OCI-LY3 (cell line): Measurements from ENCODE around the gene TMEM121B.

Experiments
- EZH2phosphoT487 ChIP-seq: fragments of 200-600 bp; shearing (Covaris generic); IDR thresholded peaks from 2 replicates; pipeline ENCODE4 v1.6.1; 2018; ENCODE audit warnings: antibody characterized with exemption, mixed run types, low read depth
- TF ChIP-seq, protein P1 (sequence below): fragments of 200-600, 300-600 bp; sonication (generic); IDR thresholded peaks from 2 replicates; pipeline ENCODE4 v1.5.1; 2014; ENCODE audit warnings: antibody characterized with exemption, low read length, low read depth

DNA sequence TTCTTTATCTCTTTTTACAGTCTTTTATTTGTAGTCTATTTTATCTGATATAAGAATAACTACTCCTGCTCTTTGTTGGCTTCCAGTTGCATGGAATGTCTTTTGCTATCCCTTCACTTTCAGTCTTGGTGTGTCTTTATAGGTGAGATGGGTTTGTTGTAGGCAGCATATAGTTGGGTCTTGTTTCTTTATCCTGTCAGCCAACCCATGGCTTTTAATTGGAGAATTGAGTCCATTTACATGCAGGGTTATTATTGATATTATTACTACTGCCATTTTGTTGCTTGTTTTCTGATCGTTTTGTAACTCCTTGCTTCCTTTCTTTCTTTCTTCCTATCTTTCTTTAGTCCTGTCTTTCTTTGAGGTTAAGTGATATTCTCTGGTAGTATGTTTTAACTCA, 48.3 kb downstream of the TMEM121B start:
- TF ChIP-seq, protein P1, sequence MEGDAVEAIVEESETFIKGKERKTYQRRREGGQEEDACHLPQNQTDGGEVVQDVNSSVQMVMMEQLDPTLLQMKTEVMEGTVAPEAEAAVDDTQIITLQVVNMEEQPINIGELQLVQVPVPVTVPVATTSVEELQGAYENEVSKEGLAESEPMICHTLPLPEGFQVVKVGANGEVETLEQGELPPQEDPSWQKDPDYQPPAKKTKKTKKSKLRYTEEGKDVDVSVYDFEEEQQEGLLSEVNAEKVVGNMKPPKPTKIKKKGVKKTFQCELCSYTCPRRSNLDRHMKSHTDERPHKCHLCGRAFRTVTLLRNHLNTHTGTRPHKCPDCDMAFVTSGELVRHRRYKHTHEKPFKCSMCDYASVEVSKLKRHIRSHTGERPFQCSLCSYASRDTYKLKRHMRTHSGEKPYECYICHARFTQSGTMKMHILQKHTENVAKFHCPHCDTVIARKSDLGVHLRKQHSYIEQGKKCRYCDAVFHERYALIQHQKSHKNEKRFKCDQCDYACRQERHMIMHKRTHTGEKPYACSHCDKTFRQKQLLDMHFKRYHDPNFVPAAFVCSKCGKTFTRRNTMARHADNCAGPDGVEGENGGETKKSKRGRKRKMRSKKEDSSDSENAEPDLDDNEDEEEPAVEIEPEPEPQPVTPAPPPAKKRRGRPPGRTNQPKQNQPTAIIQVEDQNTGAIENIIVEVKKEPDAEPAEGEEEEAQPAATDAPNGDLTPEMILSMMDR, result no peak
- TF ChIP-seq EZH2phosphoT487, result no peak
